ENCODE measurements around the gene SLC26A2. TPM values are rescaled to one million over a fixed set of nuclear protein-coding genes. Genes with fewer than 3 reads are reported as not detected.
"Not testable (repeated sequence)": the region's sequence is repeated elsewhere in the genome, so short reads cannot be mapped to it uniquely, and the experiment has no call there.

The SLC26A2 gene
- total RNA-seq, 1 donor from 2014 or later, result 17.4 TPM

DNA sequence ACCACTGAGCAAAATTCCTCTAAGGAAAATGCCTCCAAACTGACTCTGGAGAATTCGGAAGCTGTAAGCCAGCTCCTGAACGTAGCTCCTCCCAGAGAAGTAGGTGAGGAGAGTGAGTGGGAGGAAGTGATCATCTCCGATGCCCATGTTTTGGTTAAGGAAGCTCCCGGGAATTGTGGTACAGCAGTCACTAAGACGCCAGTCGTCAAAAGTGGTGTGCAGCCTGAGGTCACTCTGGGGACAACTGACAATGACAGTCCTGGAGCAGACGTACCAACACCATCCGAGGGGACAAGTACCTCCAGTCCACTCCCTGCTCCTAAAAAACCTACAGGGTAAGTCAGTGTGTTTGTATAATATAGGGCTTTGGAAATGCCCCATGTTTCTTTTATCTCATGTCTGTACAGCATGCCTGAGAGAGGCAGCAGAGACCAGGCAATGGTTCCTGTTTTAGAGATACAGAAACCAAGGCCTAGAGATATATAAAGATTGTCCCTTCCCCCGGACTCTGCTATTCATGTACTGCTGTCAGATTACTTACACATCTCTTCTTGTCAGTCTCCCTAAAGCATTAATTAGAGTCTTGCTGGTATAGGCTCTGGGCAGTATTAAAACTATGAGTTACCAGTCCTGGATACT, 63.9 kb downstream of the SLC26A2 start:
- no peaks in the 10 kb centered on the region for H3K27me3 Mint-ChIP-seq
- no peaks in the 10 kb centered on the region for H3K9me3 Mint-ChIP-seq
- H3K4me3 Mint-ChIP-seq, result no peak overlapping the region
- H3K4me1 Mint-ChIP-seq (ENCODE audit: unreplicated experiment), result no peaks in the 10 kb centered on the region
- H3K27ac Mint-ChIP-seq, result no peak overlapping the region
- peaks cover 30% of the 10 kb centered on the region for H3K36me3 Mint-ChIP-seq
- TF ChIP-seq CTCF (conservative IDR thresholded peaks at IDR 0.05), result no peak
- DNase-seq (ENCODE audit: extremely low spot score, unreplicated experiment), result no peak

GRCh38 chr5:150026682-150027172, 66.2 kb downstream of the SLC26A2 start:
- H3K36me3 Mint-ChIP-seq, result peaks cover 34% of the 10 kb centered on the region
- DNase-seq (ENCODE audit: extremely low spot score, unreplicated experiment), result no peak
- no peaks in the 10 kb centered on the region for H3K9me3 Mint-ChIP-seq

GRCh38 chr5:150028047-150028446, 67.5 kb downstream of the SLC26A2 start:
- not testable (repeated sequence) for H3K9me3 Mint-ChIP-seq, H3K27me3 Mint-ChIP-seq
- H3K27ac Mint-ChIP-seq, result peak overlapping the region; percentile 12

More at GRCh38 chr5:150026682-150027172, 66.2 kb downstream of the SLC26A2 start:
- Mint-ChIP-seq H3K27ac (peak overlapping the region; percentile 48), H3K4me1 (ENCODE audit: unreplicated experiment) (no peaks in the 10 kb centered on the region), H3K4me3 (no peak overlapping the region), H3K27me3 (no peaks in the 10 kb centered on the region)
- TF ChIP-seq CTCF (conservative IDR thresholded peaks at IDR 0.05), result no peak

DNA sequence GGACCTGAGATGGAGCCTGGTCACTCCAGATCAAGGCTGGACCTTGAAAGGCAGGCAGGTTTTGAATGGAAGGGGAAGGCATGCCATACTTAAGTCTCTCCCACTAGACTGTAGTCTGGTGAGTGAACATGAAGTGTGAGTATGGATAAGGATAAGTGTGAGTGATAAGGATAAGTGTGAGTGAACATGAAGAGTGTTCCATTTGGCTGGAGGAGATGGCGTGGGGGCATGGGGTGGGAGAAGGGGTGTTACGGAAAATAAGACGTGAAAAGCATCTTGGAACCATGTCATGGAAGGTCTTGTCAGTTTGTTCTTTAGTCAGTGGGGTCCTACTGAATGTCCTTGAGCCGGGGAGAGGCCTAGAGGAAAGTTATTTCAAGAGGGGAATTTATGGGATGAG, 72.8 kb downstream of the SLC26A2 start:
- no peak for TF ChIP-seq CTCF (conservative IDR thresholded peaks at IDR 0.05)
- DNase-seq (ENCODE audit: extremely low spot score, unreplicated experiment), result no peak
- H3K36me3 Mint-ChIP-seq, result peaks cover 63% of the 10 kb centered on the region
- H3K27me3 Mint-ChIP-seq, result no peaks in the 10 kb centered on the region
- no peaks in the 10 kb centered on the region for H3K9me3 Mint-ChIP-seq
- H3K27ac Mint-ChIP-seq, result no peak overlapping the region
- peaks cover 32% of the 10 kb centered on the region for H3K4me1 Mint-ChIP-seq (ENCODE audit: unreplicated experiment)
- H3K4me3 Mint-ChIP-seq, result no peak overlapping the region

More at GRCh38 chr5:150028047-150028446, 67.5 kb downstream of the SLC26A2 start:
- not testable (repeated sequence) for DNase-seq (ENCODE audit: extremely low spot score, unreplicated experiment); H3K4me3 Mint-ChIP-seq; H3K4me1 Mint-ChIP-seq (ENCODE audit: unreplicated experiment)
- H3K36me3 Mint-ChIP-seq, result peaks cover 33% of the 10 kb centered on the region

- no peak for TF ChIP-seq CTCF (conservative IDR thresholded peaks at IDR 0.05)
- Mint-ChIP-seq H3K4me1 (ENCODE audit: unreplicated experiment) (peaks cover 36% of the 10 kb centered on the region), H3K4me3 (no peak overlapping the region), H3K27me3 (no peaks in the 10 kb centered on the region), H3K27ac (no peak overlapping the region), H3K36me3 (peaks cover 62% of the 10 kb centered on the region), H3K9me3 (no peaks in the 10 kb centered on the region)
- DNase-seq (ENCODE audit: extremely low spot score, unreplicated experiment), result no peak
Observed at GRCh38 chr5:150034662-150035061, 74.1 kb downstream of the SLC26A2 start.

DNA sequence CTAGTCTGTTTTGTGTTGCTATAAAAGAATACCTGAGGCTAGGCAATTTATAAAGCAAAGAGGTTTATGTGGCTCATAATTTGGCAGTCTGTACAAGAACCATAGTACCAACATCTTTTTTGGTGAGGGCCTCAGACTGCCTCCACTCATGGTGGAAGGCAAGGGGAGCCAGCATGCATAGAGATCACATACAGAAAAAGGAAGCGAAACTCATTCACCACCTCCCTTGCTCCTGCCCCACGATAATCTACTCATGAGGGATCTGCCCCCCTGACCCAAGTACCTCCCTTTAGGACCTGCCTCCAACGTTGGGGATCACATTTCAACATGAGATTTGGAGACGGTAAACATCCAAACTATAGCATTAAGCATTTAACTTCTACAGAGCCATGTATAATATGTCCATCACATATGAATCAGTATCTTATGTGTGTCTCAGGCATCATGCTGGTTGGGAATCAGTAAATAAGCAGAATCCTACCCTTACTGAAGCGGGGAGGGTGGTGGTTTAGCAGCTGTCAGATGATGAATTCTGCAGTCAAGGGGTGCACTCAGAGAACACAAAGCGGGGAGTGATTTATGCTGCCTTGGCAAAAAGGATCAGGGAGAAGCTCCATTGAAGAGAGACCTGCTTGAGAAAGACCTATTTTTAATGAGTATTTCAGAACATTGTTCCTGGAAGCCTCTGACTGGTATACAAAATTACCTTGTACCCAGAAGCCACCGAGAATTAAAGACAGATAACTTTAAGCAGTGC, 74.8 kb downstream of the SLC26A2 start:
- no peak for TF ChIP-seq CTCF (conservative IDR thresholded peaks at IDR 0.05)
- DNase-seq (ENCODE audit: extremely low spot score, unreplicated experiment), result no peak
- H3K27me3 Mint-ChIP-seq, result no peaks in the 10 kb centered on the region
- no peak overlapping the region for H3K4me3 Mint-ChIP-seq
- H3K36me3 Mint-ChIP-seq, result peaks cover 65% of the 10 kb centered on the region
- H3K9me3 Mint-ChIP-seq, result no peaks in the 10 kb centered on the region
- H3K27ac Mint-ChIP-seq, result no peak overlapping the region
- H3K4me1 Mint-ChIP-seq (ENCODE audit: unreplicated experiment), result peaks cover 36% of the 10 kb centered on the region
